Neuronal stem cell (in vitro differentiated cells): ENCODE data around the gene KCTD16.

Source experiments
- DNase-seq: peaks from one replicate; pipeline ENCODE4 v3.0.0-alpha.2; 2013; ENCODE audit warnings: low spot score
- H2AFZ ChIP-seq: one replicate; pipeline ENCODE4 v1.6.1; 2013; ENCODE audit warnings: mild to moderate bottlenecking, low read length, inconsistent platforms
- H2AK5ac ChIP-seq: 2 replicates; pipeline ENCODE4 v1.6.1; 2013; ENCODE audit warnings: low read depth, mild to moderate bottlenecking, inconsistent platforms, low read length, moderate library complexity, mixed read lengths
- H2BK120ac ChIP-seq: 2 replicates; pipeline ENCODE4 v1.6.1; 2013; ENCODE audit warnings: low read depth, mild to moderate bottlenecking, inconsistent platforms, low read length, moderate library complexity, mixed read lengths
- H2BK12ac ChIP-seq: one replicate; pipeline ENCODE4 v1.6.1; 2013; ENCODE audit warnings: low read length, inconsistent platforms
- H2BK15ac ChIP-seq: 2 replicates; pipeline ENCODE4 v1.6.1; 2013; ENCODE audit warnings: mild to moderate bottlenecking, low read length, inconsistent platforms, mixed read lengths
- H2BK5ac ChIP-seq: one replicate; pipeline ENCODE4 v1.6.1; 2013; ENCODE audit warnings: inconsistent platforms, mild to moderate bottlenecking, low read length, moderate library complexity
- H3K14ac ChIP-seq: one replicate; pipeline ENCODE4 v1.6.1; 2013; ENCODE audit warnings: low read length, inconsistent platforms
- H3K18ac ChIP-seq: 2 replicates; pipeline ENCODE4 v1.6.1; 2013; ENCODE audit warnings: low read length, inconsistent platforms
- H3K23ac ChIP-seq: 2 replicates; pipeline ENCODE4 v1.6.1; 2013; ENCODE audit warnings: low read depth, mild to moderate bottlenecking, mixed read lengths, low read length, inconsistent platforms; ENCODE audit not compliant: poor library complexity
- H3K27ac ChIP-seq: replicated peaks from 3 replicates; pipeline ENCODE4 v1.5.1; 2013; ENCODE audit warnings: low read length, inconsistent platforms
- H3K27me3 ChIP-seq, 3 experiments: 2 replicates each; pipeline ENCODE4 v1.6.1; 2013; ENCODE audit warnings: low read length in 3 of 3, mild to moderate bottlenecking in 2 of 3, inconsistent platforms in 1 of 3, low read depth in 1 of 3, mixed read lengths in 1 of 3, moderate library complexity in 1 of 3; ENCODE audit not compliant: control insufficient read depth in 3 of 3, insufficient read depth in 3 of 3
- H3K36me3 ChIP-seq, 2 donors: replicated peaks in 1 of 2; 2 replicates each; pipeline ENCODE4 v1.6.1; 2013; ENCODE audit warnings: low read length in 2 of 2; ENCODE audit not compliant: control insufficient read depth in 2 of 2, insufficient read depth in 2 of 2
- H3K4ac ChIP-seq: 2 replicates; pipeline ENCODE4 v1.6.1; 2013; ENCODE audit warnings: inconsistent platforms, mild to moderate bottlenecking, low read length, moderate library complexity
- H3K4me1 ChIP-seq, 2 donors: 1 replicate in 1 of 2; 2 replicates in 1 of 2; pipeline ENCODE4 v1.6.1; 2013; ENCODE audit warnings: low read length in 2 of 2, low read depth in 1 of 2; ENCODE audit not compliant: control insufficient read depth in 2 of 2, insufficient read depth in 1 of 2
- H3K4me2 ChIP-seq: one replicate; pipeline ENCODE4 v1.6.1; 2013; ENCODE audit warnings: mild to moderate bottlenecking, low read length, inconsistent platforms; ENCODE audit not compliant: insufficient read depth, poor library complexity, severe bottlenecking
- H3K4me3 ChIP-seq, 2 donors: 2 replicates each; pipeline ENCODE4 v1.5.1; 2013; ENCODE audit warnings: low read length in 2 of 2, mild to moderate bottlenecking in 2 of 2, inconsistent platforms in 1 of 2, moderate library complexity in 1 of 2
- H3K79me1 ChIP-seq: one replicate; pipeline ENCODE4 v1.6.1; 2013; ENCODE audit warnings: low read depth, mild to moderate bottlenecking, inconsistent platforms, low read length, moderate library complexity
- H3K9ac ChIP-seq: one replicate; pipeline ENCODE4 v1.6.1; 2013; ENCODE audit warnings: mild to moderate bottlenecking, low read depth, low read length, inconsistent platforms; ENCODE audit not compliant: poor library complexity
- H3K9me3 ChIP-seq, 2 donors: replicated peaks in 1 of 2; 2 replicates each; pipeline versions ENCODE3 to v1.6.1; 2013; ENCODE audit warnings: low read length in 2 of 2, mild to moderate bottlenecking in 2 of 2, inconsistent platforms in 1 of 2, low read depth in 1 of 2, mixed read lengths in 1 of 2, moderate library complexity in 1 of 2; ENCODE audit not compliant: control insufficient read depth in 2 of 2, insufficient read depth in 1 of 2
- H4K8ac ChIP-seq: one replicate; pipeline ENCODE4 v1.6.1; 2013; ENCODE audit warnings: low read depth, mild to moderate bottlenecking, inconsistent platforms, low read length, moderate library complexity
- H4K91ac ChIP-seq: one replicate; pipeline ENCODE4 v1.6.1; 2013; ENCODE audit warnings: low read length, low read depth, mild to moderate bottlenecking, inconsistent platforms; ENCODE audit not compliant: poor library complexity
- WGBS, 2 donors: extraction: QIAGEN DNeasy Blood & Tissue Kit; methylation state at CpG; one replicate each; pipeline ENCODE4 v1.1.7; 2013; ENCODE audit warnings: missing lambda C conversion rate in 2 of 2, mixed read lengths in 1 of 2; ENCODE audit not compliant: insufficient read length in 2 of 2, insufficient replicate concordance in 1 of 2; ENCODE audit errors: extremely low coverage in 2 of 2; 5-methylcytosine and 5-hydroxymethylcytosine counted together

The KCTD16 gene

DNA sequence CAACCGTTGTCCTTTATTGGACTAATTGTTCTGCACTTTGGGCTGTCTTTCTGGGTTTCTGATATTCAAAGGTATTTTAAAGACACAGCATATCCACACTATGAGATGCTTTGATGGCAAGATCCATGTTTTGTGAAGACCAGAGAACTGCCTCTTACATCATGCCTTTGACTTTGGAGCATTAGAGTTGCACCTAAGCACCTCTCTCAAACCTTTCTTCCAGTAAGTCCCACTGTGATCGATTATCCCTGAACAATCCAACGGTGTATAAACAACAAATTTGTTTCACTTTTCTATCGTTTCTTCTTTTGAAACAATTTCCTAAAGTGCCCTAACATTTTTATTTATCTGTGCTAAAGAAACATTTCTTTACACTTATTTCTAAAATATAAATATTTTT lies 144.4 kb downstream of the KCTD16 start:
- Histone ChIP-seq H3K4me2 (no peak overlapping the region), H4K91ac (no peak overlapping the region), H2BK12ac (no peak overlapping the region), H3K9ac (no peak overlapping the region), H2AFZ (no peak overlapping the region), H3K4me1 (peaks cover 0 to 3% of the 10 kb centered on the region in 2 donors), H3K23ac (no peak overlapping the region), H4K8ac (no peak overlapping the region), H3K14ac (no peak overlapping the region), H2BK5ac (no peak overlapping the region), H2BK15ac (no peak overlapping the region), H3K18ac (no peak overlapping the region), H3K9me3 (no peaks in the 10 kb centered on the region), H2AK5ac (no peak overlapping the region), H3K79me1 (no peaks in the 10 kb centered on the region), H3K27me3 (no peaks in the 10 kb centered on the region), H3K36me3 (no peaks in the 10 kb centered on the region), H3K27ac (no peak overlapping the region), H2BK120ac (no peak overlapping the region), H3K4me3 (no peak overlapping the region), H3K4ac (no peak overlapping the region)
- WGBS, 2 donors, result no CpG with 5 or more reads among the region's 4 CpGs
- DNase-seq, result no peak

DNA sequence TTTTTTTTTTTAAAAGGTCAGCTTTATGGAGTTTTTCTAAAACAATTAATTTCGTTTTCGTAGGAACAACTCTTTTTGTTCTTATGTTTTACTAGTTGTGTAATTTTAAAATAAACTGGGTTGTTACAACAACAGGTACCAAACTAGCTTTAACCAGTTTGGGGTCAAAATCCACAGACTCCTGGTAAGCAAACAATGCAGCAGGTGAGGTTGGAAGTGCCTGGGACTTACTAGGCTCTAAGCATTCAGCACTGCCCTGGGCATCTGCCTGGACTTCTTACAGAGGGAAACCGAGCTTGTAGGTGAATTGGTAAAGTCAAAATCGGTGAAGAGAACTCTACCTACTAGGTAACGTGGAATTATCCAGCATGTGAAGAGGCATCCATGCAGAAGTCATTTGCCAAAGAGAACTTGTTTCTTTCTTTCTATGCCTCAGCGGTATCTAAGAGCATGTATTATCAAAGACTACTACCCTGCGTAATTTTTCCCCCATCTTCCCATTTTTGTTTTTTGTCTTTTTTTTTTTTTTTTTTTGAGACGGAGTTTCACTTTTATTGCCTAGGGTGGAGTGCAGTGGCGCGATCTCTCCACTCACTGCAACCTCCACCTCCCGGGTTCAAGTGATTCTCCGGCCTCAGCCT lies 145.4 kb downstream of the KCTD16 start:
- Histone ChIP-seq H3K9ac (no peak overlapping the region), H2BK5ac (no peak overlapping the region), H3K27ac (no peak overlapping the region), H3K14ac (no peak overlapping the region), H4K8ac (no peak overlapping the region), H2AK5ac (no peak overlapping the region), H2BK120ac (no peak overlapping the region), H3K36me3 (no peaks in the 10 kb centered on the region), H3K4me1 (peaks cover 0 to 3% of the 10 kb centered on the region in 2 donors), H3K4ac (no peak overlapping the region), H2BK15ac (no peak overlapping the region), H3K79me1 (no peaks in the 10 kb centered on the region), H3K18ac (no peak overlapping the region), H3K4me2 (no peak overlapping the region), H4K91ac (no peak overlapping the region), H3K9me3 (no peaks in the 10 kb centered on the region), H2BK12ac (no peak overlapping the region), H3K27me3 (no peaks in the 10 kb centered on the region), H2AFZ (no peak overlapping the region), H3K4me3 (no peak overlapping the region), H3K23ac (no peak overlapping the region)
- no peak for DNase-seq
- WGBS, 2 donors, result no CpG with 5 or more reads among the region's 12 CpGs

DNA sequence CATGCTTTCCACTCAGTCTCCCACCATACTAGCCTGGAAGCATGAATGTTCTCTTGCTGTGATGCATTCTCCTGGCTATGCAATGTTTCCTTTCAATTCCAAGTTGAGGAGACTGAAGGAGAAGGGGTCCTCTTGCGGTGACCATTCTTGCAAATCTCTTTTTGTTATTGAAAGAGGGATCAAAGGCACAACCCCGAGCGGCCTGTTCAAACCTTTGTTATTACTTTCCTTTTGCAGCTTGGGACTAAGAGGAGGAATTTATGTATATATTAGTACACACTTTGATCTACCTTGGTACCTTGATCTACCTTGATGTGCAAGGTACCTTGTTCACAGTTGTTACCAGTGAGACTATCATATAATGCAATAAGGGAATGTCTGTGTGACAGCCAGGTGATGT lies 147.3 kb downstream of the KCTD16 start:
- no peaks in the 10 kb centered on the region for H3K27me3 ChIP-seq
- no peak overlapping the region for H3K23ac ChIP-seq
- H2BK12ac ChIP-seq, result no peak overlapping the region
- no peak overlapping the region for H3K4me2 ChIP-seq
- H2BK15ac ChIP-seq, result no peak overlapping the region
- WGBS, 2 donors, result no CpG with 5 or more reads among the region's 3 CpGs
- H3K9me3 ChIP-seq, result no peaks in the 10 kb centered on the region
- no peak overlapping the region for H3K4ac ChIP-seq
- H2AFZ ChIP-seq, result no peak overlapping the region
- peaks cover 0 to 3% of the 10 kb centered on the region in 2 donors for H3K4me1 ChIP-seq
- H3K27ac ChIP-seq, result no peak overlapping the region
- no peaks in the 10 kb centered on the region for H3K36me3 ChIP-seq
- H2BK120ac ChIP-seq, result no peak overlapping the region
- H4K8ac ChIP-seq, result no peak overlapping the region
- no peak for DNase-seq
- H3K18ac ChIP-seq, result no peak overlapping the region
- H3K4me3 ChIP-seq, result no peak overlapping the region
- H2AK5ac ChIP-seq, result no peak overlapping the region
- no peaks in the 10 kb centered on the region for H3K79me1 ChIP-seq
- no peak overlapping the region for H2BK5ac ChIP-seq
- no peak overlapping the region for H4K91ac ChIP-seq
- H3K9ac ChIP-seq, result no peak overlapping the region
- no peak overlapping the region for H3K14ac ChIP-seq

DNA sequence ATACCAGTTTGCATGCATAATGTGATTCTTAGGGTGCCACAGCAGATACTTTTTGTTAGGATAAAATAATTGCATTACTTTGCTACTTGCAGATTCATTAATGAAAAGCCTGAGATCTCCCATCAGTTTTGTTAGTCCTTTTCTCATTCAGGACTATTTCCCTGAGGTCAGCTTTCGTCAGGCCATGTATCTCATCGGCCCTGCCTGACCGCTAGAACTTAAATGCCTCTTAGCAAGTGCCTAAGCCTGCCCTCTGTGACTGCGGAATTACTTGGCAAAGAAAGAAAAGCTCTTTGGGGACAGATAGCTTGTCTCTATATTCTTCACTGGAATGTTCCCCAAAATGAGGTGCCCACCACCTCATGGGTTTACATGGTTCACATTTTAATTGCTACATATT lies 147.8 kb downstream of the KCTD16 start:
- Histone ChIP-seq H3K4me2 (no peak overlapping the region), H3K18ac (no peak overlapping the region), H2AK5ac (no peak overlapping the region), H2BK5ac (no peak overlapping the region), H3K23ac (no peak overlapping the region), H3K27me3 (no peaks in the 10 kb centered on the region), H3K9me3 (no peaks in the 10 kb centered on the region), H3K4me3 (no peak overlapping the region), H3K14ac (no peak overlapping the region), H3K27ac (no peak overlapping the region), H3K36me3 (no peaks in the 10 kb centered on the region), H3K9ac (no peak overlapping the region), H2BK120ac (no peak overlapping the region), H4K8ac (no peak overlapping the region), H3K4ac (no peak overlapping the region), H4K91ac (no peak overlapping the region), H2BK15ac (no peak overlapping the region), H2AFZ (no peak overlapping the region), H3K79me1 (no peaks in the 10 kb centered on the region), H3K4me1 (peaks cover 0 to 3% of the 10 kb centered on the region in 2 donors), H2BK12ac (no peak overlapping the region)
- no peak for DNase-seq
- WGBS, 2 donors, result no CpG with 5 or more reads among the region's 4 CpGs
